Measurements from ENCODE around the gene AMER3.
"Not testable (repeated sequence)": the region's sequence is repeated elsewhere in the genome, so short reads cannot be mapped to it uniquely, and the experiment has no call there.

The AMER3 gene

GRCh38 chr2:130755256-130756052 lies at the start of gene AMER3:
TSS of gene AMER3 (plus strand) at chr2:130755540. CDS start at chr2:130762073, 6,533 bp downstream.
- DNase-seq = no peak

GRCh38 chr2:130714795-130715194 lies 40.5 kb upstream of the AMER3 start:
- not testable (repeated sequence) for DNase-seq

- no peak for DNase-seq
Measured at GRCh38 chr2:130720036-130720435, 35.3 kb upstream of the AMER3 start.

- no peak for DNase-seq
Measured at GRCh38 chr2:130720528-130720927, 34.8 kb upstream of the AMER3 start.

GRCh38 chr2:130724455-130724854 lies 30.9 kb upstream of the AMER3 start:
- DNase-seq = no peak

- DNase-seq = no peak
Measured at GRCh38 chr2:130726614-130727180, 28.6 kb upstream of the AMER3 start.

- peak; percentile 34 for DNase-seq
Measured at GRCh38 chr2:130727286-130727924, 27.9 kb upstream of the AMER3 start.

GRCh38 chr2:130728007-130728454 lies 27.3 kb upstream of the AMER3 start:
- no peak for DNase-seq

- peak; percentile 69 for DNase-seq
Measured at GRCh38 chr2:130728549-130729316, 26.6 kb upstream of the AMER3 start, which contains the start of gene GPR148. TSS of gene GPR148 (plus strand) at chr2:130729070. CDS start at chr2:130729152, 82 bp downstream.

- DNase-seq = no peak
Measured at GRCh38 chr2:130729322-130730299, 25.7 kb upstream of the AMER3 start.

GRCh38 chr2:130732257-130732656 lies 23.1 kb upstream of the AMER3 start:
- not testable (repeated sequence) for DNase-seq

GRCh38 chr2:130735200-130735599 lies 20.1 kb upstream of the AMER3 start:
- DNase-seq = no peak

GRCh38 chr2:130736487-130736886 lies 18.9 kb upstream of the AMER3 start:
- DNase-seq = no peak

- no peak for DNase-seq
Measured at GRCh38 chr2:130737592-130737991, 17.7 kb upstream of the AMER3 start.

GRCh38 chr2:130740671-130741070 lies 14.7 kb upstream of the AMER3 start:
- no peak for DNase-seq

- no peak for DNase-seq
Measured at GRCh38 chr2:130743278-130743677, 12.1 kb upstream of the AMER3 start.

GRCh38 chr2:130744287-130745117 lies 10.8 kb upstream of the AMER3 start:
- no peak for DNase-seq

GRCh38 chr2:130749078-130749477 lies 6.3 kb upstream of the AMER3 start:
- DNase-seq = no peak

GRCh38 chr2:130749641-130750040 lies 5.7 kb upstream of the AMER3 start:
- DNase-seq = no peak

GRCh38 chr2:130754811-130755210 lies 529 bp upstream of the AMER3 start:
- no peak for DNase-seq

Measured in NCI-H187 treated with DMSO at 0.1 percent for 48 hours (cell line).